ENCODE data around the gene ZNF440.

DNA sequence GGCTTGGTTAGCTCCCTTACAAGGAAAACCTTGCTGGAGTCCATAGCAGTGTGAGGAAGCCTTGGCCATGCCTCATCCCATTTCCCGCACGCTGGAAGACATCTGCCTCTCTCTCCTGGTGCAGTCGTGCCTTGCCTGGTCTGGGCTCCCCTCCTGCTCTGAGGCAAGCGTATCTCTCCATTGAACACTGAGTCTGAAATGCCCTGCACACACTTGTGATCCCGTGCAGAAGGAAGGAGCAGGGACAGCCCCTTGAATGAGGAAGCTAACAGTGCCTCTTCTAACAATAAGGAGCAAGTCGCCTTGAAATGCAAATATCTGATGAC lies 407 bp upstream of the ZNF440 start:
- TF ChIP-seq, protein P1, sequence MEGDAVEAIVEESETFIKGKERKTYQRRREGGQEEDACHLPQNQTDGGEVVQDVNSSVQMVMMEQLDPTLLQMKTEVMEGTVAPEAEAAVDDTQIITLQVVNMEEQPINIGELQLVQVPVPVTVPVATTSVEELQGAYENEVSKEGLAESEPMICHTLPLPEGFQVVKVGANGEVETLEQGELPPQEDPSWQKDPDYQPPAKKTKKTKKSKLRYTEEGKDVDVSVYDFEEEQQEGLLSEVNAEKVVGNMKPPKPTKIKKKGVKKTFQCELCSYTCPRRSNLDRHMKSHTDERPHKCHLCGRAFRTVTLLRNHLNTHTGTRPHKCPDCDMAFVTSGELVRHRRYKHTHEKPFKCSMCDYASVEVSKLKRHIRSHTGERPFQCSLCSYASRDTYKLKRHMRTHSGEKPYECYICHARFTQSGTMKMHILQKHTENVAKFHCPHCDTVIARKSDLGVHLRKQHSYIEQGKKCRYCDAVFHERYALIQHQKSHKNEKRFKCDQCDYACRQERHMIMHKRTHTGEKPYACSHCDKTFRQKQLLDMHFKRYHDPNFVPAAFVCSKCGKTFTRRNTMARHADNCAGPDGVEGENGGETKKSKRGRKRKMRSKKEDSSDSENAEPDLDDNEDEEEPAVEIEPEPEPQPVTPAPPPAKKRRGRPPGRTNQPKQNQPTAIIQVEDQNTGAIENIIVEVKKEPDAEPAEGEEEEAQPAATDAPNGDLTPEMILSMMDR (IDR thresholded peaks at IDR 0.05), result no peak
- TF ChIP-seq POLR2A (IDR thresholded peaks at IDR 0.05), result no peak
